ENCODE data around the gene SNRPE.
"Not testable (repeated sequence)": the region's sequence is repeated elsewhere in the genome, so short reads cannot be mapped to it uniquely, and the experiment has no call there.

SNRPE gene

DNA sequence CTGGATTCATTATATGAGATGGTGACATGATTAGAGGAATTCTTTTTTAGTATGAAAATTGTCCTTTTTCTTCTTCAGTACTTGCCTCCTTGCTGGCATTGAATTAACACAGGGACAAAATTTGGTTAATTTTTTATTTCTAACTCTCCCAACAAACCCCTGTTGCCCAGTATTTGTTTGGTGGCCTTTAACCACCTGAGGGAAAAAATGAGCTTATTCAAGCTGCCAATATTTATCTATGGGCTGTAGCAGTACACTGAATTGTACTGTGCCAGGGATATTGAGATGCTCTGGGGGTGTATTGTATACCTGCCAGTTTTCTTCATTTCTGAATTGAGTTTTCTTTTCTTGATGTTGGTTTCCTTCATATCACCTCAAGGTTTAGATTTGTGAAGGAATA, 8.3 kb upstream of the SNRPE start:
- not testable (repeated sequence) for H2AFZ ChIP-seq (ENCODE audit: low read depth, low read length); H3K4me1 ChIP-seq (ENCODE audit: insufficient read depth, low read length)
- H3K36me3 ChIP-seq (ENCODE audit: insufficient read depth, low read length) = peaks cover 67% of the 10 kb centered on the region

DNA sequence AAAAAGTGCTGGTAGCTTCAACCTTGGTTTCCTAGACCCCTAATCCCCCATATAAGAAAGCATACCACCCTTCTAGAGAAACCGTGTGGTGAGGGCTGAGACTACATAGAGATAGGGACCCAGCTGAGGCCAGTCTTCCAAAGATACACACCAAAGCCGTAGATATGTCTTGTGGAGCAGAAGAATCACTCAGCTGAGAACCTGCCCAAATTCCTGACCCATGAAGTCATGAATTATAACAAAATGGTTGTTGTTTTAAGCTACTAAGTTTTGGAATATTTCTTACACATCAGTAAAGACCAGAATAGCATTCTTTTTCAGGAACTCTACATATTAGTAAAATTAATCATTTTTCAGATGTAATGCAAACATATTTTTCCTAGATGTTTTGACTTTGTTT, 3.3 kb upstream of the SNRPE start:
- H3K9me3 ChIP-seq (ENCODE audit: low read length) = no peaks in the 10 kb centered on the region
- peaks cover 7% of the 10 kb centered on the region for H3K4me1 ChIP-seq (ENCODE audit: insufficient read depth, low read length)
- H3K4me3 ChIP-seq (ENCODE audit: low read length) = no peak overlapping the region
- H3K36me3 ChIP-seq (ENCODE audit: insufficient read depth, low read length) = peaks cover 27% of the 10 kb centered on the region
- H3K27me3 ChIP-seq (ENCODE audit: insufficient read depth, low read length) = no peaks in the 10 kb centered on the region
- no peak overlapping the region for H2AFZ ChIP-seq (ENCODE audit: low read depth, low read length)

More for the DNA sequence above, 8.3 kb upstream of the SNRPE start:
- H3K9me3 ChIP-seq (ENCODE audit: low read length); H3K4me3 ChIP-seq (ENCODE audit: low read length); H3K27me3 ChIP-seq (ENCODE audit: insufficient read depth, low read length): not testable (repeated sequence)

DNA sequence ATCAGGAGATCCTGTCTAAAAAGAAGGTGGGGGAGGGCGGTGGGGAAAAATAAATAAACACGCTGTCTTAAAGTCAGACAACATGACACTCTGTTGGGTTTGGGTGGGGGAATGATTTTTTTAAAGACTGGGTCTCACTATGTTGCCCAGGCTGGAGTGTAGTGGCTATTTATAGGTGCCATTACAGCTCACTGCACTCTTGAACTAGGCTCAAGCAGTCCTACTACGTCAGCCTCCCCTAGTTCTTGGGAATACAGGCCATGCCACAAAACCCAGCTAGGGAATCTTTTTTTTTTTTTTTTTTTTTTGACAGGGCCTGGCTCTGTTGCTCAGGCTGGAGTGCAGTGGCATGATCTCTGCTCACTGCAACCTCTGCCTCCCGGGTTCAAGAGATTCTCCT, 2.4 kb upstream of the SNRPE start:
- Histone ChIP-seq H3K9me3 (ENCODE audit: low read length) (no peaks in the 10 kb centered on the region), H2AFZ (ENCODE audit: low read depth, low read length) (no peak overlapping the region), H3K27me3 (ENCODE audit: insufficient read depth, low read length) (no peaks in the 10 kb centered on the region), H3K4me1 (ENCODE audit: insufficient read depth, low read length) (peaks cover 7% of the 10 kb centered on the region), H3K4me3 (ENCODE audit: low read length) (no peak overlapping the region), H3K36me3 (ENCODE audit: insufficient read depth, low read length) (peaks cover 27% of the 10 kb centered on the region)

DNA sequence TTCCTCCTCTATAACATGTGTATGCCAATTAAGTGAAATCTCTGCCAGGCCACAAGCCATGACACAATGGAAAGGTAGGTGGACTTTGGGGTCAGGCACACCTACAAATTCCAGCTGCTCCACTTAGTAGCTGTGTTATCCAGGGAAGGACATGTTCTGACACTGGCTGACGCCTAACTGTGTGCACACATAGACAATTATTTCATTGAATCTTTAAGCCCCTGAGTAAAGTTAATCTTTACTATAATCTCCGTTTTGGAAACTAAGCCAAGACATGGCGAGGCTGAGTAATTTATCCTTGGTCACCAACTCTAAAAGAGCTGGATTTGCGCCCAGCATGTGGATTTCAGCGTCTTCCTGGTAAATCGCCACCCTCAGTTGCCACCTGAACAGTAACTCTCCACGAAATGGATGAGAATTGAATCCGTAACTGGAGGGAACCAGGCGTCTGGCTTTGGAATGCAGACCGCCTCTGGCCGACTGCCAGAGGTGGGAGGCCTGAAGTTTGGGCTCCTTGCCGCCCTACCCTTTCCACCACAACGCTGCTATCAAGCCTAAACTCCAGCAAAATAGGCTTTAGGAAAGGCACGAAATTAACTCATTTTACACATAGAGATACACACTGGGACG, 888 bp upstream of the SNRPE start:
- Histone ChIP-seq H3K4me3 (ENCODE audit: low read length) (no peak overlapping the region), H2AFZ (ENCODE audit: low read depth, low read length) (peak overlapping the region; percentile 4), H3K4me1 (ENCODE audit: insufficient read depth, low read length) (peaks cover 7% of the 10 kb centered on the region)

DNA sequence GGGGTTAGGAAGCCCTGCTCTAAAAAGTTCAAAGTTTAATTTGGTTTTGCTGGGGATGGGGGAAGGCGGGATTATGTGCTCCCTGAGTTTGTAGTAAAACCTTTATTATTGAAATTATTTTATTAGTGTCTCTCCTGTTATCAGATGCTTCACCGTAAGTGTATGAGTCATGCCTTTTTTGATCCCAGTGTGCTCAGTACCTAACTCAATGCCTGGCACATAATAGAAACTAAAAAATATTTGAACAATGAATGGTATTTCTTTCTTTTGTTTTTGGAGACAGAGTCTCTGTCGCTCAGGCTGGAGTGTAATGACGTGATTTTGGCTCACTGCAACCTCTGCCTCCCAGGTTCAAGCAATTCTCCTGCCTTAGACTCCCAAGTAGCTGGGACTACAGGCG, 6.4 kb downstream of the SNRPE start:
- no peak overlapping the region for H2AFZ ChIP-seq (ENCODE audit: low read depth, low read length)
- H3K36me3 ChIP-seq (ENCODE audit: insufficient read depth, low read length) = peaks cover 76% of the 10 kb centered on the region

More for the DNA sequence above, 888 bp upstream of the SNRPE start:
- no peaks in the 10 kb centered on the region for H3K9me3 ChIP-seq (ENCODE audit: low read length)
- H3K27me3 ChIP-seq (ENCODE audit: insufficient read depth, low read length) = no peaks in the 10 kb centered on the region
- peaks cover 28% of the 10 kb centered on the region for H3K36me3 ChIP-seq (ENCODE audit: insufficient read depth, low read length)

DNA sequence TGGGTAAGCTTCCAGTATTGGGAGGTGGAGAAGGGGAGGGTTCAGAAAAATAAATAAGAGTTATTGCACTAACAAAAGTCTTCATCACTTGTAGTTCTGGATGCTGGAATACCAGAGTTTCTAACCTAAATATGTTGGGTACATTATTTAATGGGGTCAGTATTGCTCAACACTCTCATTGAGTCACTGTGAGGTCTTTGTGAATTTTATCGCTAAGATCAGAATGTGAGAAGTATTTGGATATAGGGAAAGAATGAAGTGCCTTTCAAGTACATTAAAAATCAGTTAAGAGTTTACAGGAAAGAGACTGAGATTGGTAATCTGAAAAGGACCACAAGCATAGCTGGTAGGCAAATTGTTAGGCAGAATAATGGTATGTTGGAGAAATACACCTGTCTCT, 8.8 kb downstream of the SNRPE start:
- Histone ChIP-seq H2AFZ (ENCODE audit: low read depth, low read length) (no peak overlapping the region), H3K36me3 (ENCODE audit: insufficient read depth, low read length) (peaks cover 66% of the 10 kb centered on the region), H3K9me3 (ENCODE audit: low read length) (no peaks in the 10 kb centered on the region), H3K27me3 (ENCODE audit: insufficient read depth, low read length) (no peaks in the 10 kb centered on the region), H3K4me1 (ENCODE audit: insufficient read depth, low read length) (peaks cover 3% of the 10 kb centered on the region), H3K4me3 (ENCODE audit: low read length) (no peak overlapping the region)

More for the DNA sequence above, 6.4 kb downstream of the SNRPE start:
- H3K9me3 ChIP-seq (ENCODE audit: low read length) = no peaks in the 10 kb centered on the region
- H3K4me1 ChIP-seq (ENCODE audit: insufficient read depth, low read length) = peaks cover 4% of the 10 kb centered on the region
- H3K4me3 ChIP-seq (ENCODE audit: low read length) = no peak overlapping the region
- no peaks in the 10 kb centered on the region for H3K27me3 ChIP-seq (ENCODE audit: insufficient read depth, low read length)

DNA sequence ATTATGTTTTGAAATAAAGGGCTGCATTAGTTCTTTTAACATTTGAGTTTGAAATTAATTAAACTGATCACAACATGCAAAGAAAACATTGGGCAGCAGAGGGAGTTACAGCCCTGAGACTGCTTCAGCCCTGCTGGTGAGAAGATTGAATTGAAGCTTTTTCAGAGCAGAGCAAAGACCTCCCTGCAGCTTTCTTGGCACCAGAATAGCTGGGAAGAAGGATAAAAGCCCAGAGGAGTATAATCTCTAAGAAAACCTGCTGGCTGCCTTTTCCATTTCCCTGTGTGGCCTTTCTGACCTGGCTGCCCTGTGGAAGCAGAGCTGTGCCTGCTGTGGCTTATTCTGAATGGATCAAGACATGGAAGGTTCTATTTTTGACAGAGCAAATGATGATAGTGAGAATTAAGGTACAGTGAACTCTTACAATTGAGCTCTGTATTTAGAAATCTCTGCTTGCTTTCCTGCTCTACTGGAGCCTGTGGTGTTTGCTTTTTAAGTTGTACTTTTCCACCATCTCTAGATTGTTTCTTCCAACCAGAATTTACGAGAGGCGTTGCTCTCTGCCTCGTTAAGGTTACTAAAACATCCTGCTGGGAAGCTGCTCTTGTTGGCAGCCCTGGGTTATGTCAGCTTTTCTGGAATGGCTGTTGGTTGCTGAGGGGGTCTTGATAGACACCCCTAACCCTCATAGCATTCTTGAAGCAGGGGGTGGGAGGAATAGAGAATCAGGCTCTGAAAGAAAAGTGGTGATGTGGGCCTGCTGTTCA, 9.9 kb downstream of the SNRPE start:
- Histone ChIP-seq H3K4me3 (ENCODE audit: low read length) (no peak overlapping the region), H3K9me3 (ENCODE audit: low read length) (no peaks in the 10 kb centered on the region), H3K4me1 (ENCODE audit: insufficient read depth, low read length) (peaks cover 3% of the 10 kb centered on the region), H3K27me3 (ENCODE audit: insufficient read depth, low read length) (no peaks in the 10 kb centered on the region), H3K36me3 (ENCODE audit: insufficient read depth, low read length) (peaks cover 56% of the 10 kb centered on the region), H2AFZ (ENCODE audit: low read depth, low read length) (no peak overlapping the region)

DNA sequence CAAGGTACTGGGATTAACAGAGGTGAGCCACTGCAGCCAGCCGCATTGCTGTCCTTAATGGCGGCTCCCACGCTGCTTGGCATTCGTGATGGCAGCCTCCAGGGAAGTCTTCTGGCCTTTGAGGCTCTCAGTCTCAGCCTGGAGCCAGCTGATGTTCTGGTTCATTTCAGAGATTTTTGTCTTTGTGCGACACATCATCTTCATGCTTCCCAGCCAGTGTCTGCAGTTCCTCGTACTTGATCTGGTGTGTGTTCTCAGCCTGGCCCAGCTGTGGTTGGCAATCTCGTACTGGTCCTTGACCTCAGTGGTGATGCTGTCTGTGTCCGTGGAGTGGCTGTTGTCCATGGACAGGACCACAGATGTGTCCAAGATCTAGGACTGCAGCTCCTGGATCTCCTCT, 11.7 kb downstream of the SNRPE start:
- no peak overlapping the region for H3K4me3 ChIP-seq (ENCODE audit: low read length)
- H3K36me3 ChIP-seq (ENCODE audit: insufficient read depth, low read length) = peaks cover 45% of the 10 kb centered on the region
- peaks cover 3% of the 10 kb centered on the region for H3K4me1 ChIP-seq (ENCODE audit: insufficient read depth, low read length)
- H3K27me3 ChIP-seq (ENCODE audit: insufficient read depth, low read length) = no peaks in the 10 kb centered on the region
- H3K9me3 ChIP-seq (ENCODE audit: low read length) = no peaks in the 10 kb centered on the region
- no peak overlapping the region for H2AFZ ChIP-seq (ENCODE audit: low read depth, low read length)

DNA sequence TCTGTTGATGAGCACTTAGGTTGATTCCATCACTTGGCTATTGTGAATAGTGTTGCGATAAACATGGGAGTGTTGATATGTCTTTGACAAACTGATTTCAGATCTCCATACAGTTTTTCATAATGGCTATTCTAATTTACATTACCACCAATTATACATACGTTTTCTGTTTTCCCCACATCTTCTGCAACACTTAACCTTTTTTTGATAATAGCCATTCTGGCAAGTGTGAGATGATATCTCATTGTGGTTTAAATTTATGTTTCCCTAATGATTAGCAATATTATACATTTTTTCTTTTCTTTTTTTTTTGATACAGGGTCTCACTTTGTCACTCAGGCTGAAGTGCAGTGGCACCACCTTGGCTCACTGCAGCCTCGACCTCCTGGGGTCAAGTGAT, 17.0 kb downstream of the SNRPE start:
- Histone ChIP-seq H3K27me3 (ENCODE audit: insufficient read depth, low read length) (no peaks in the 10 kb centered on the region), H3K4me3 (ENCODE audit: low read length) (no peak overlapping the region), H3K36me3 (ENCODE audit: insufficient read depth, low read length) (peaks cover under 1% of the 10 kb centered on the region), H2AFZ (ENCODE audit: low read depth, low read length) (no peak overlapping the region), H3K9me3 (ENCODE audit: low read length) (no peaks in the 10 kb centered on the region), H3K4me1 (ENCODE audit: insufficient read depth, low read length) (no peaks in the 10 kb centered on the region)

DNA sequence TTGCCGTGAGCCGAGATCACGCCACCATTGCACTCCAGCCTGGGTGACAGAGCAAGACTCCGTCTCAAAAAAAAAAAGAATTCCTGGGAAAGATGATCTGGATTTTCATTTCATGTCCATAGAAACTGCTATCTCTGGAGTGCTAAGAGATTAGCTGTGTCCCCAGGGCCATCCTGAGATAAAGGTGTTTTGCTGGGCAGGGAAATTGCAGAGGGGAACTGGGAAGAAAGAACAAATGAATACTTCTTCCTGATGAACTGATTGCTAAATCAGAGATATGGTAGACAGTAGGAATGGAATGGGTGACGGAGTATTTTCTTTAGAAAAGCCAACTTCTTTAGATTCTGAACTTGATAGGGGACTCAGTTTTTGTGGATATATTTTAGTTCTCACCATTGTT, 19.2 kb downstream of the SNRPE start:
- Histone ChIP-seq H2AFZ (ENCODE audit: low read depth, low read length) (no peak overlapping the region), H3K4me1 (ENCODE audit: insufficient read depth, low read length) (no peaks in the 10 kb centered on the region), H3K27me3 (ENCODE audit: insufficient read depth, low read length) (no peaks in the 10 kb centered on the region), H3K9me3 (ENCODE audit: low read length) (no peaks in the 10 kb centered on the region), H3K36me3 (ENCODE audit: insufficient read depth, low read length) (no peaks in the 10 kb centered on the region), H3K4me3 (ENCODE audit: low read length) (no peak overlapping the region)

DNA sequence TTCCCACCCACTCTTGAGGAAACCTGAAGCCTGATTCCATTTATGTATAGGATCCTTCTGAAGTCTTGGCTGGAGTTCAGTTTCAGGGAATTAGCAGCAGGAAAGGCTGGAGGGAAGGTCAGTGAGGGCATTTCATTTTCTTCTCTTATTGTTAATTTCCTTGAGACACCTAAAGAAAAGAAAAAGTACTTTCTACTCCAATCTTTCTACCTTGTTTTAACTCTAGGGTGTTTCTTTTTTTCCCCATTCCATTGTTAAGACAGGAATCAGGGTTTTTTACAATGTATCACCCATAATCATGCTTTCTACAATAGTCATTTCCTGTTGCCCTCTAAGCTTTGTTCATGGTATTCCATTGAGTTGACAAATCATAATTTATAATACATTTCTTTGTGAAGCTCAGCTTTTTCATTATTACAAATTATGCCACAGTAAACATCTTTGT, 27.4 kb downstream of the SNRPE start:
- Histone ChIP-seq H3K4me3 (ENCODE audit: low read length) (no peak overlapping the region), H3K27me3 (ENCODE audit: insufficient read depth, low read length) (no peaks in the 10 kb centered on the region), H3K4me1 (ENCODE audit: insufficient read depth, low read length) (no peaks in the 10 kb centered on the region), H2AFZ (ENCODE audit: low read depth, low read length) (no peak overlapping the region), H3K9me3 (ENCODE audit: low read length) (no peaks in the 10 kb centered on the region), H3K36me3 (ENCODE audit: insufficient read depth, low read length) (no peaks in the 10 kb centered on the region)

DNA sequence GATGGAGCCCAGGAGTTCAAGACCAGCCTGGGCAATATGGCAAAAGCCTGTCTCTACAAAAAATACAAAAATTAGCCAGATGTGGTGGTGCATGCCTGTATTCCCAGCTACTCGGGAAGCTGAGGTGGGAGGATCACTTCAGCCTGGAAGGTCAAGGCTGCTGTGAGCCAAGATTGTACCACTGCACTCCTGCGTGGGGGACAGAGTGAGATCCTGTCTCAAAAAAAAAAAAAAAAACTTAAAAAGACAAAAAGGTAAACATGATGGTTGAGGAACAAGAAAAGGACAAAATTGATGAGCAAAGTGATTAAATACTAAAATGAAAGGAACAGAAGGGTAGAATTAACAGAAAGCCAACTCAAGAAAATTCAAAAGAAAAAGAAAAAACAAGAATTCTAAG, 30.6 kb downstream of the SNRPE start:
- no peak overlapping the region for H3K4me3 ChIP-seq (ENCODE audit: low read length)
- no peaks in the 10 kb centered on the region for H3K27me3 ChIP-seq (ENCODE audit: insufficient read depth, low read length)
- H3K9me3 ChIP-seq (ENCODE audit: low read length) = no peaks in the 10 kb centered on the region
- no peaks in the 10 kb centered on the region for H3K36me3 ChIP-seq (ENCODE audit: insufficient read depth, low read length)
- no peaks in the 10 kb centered on the region for H3K4me1 ChIP-seq (ENCODE audit: insufficient read depth, low read length)
- no peak overlapping the region for H2AFZ ChIP-seq (ENCODE audit: low read depth, low read length)

DNA sequence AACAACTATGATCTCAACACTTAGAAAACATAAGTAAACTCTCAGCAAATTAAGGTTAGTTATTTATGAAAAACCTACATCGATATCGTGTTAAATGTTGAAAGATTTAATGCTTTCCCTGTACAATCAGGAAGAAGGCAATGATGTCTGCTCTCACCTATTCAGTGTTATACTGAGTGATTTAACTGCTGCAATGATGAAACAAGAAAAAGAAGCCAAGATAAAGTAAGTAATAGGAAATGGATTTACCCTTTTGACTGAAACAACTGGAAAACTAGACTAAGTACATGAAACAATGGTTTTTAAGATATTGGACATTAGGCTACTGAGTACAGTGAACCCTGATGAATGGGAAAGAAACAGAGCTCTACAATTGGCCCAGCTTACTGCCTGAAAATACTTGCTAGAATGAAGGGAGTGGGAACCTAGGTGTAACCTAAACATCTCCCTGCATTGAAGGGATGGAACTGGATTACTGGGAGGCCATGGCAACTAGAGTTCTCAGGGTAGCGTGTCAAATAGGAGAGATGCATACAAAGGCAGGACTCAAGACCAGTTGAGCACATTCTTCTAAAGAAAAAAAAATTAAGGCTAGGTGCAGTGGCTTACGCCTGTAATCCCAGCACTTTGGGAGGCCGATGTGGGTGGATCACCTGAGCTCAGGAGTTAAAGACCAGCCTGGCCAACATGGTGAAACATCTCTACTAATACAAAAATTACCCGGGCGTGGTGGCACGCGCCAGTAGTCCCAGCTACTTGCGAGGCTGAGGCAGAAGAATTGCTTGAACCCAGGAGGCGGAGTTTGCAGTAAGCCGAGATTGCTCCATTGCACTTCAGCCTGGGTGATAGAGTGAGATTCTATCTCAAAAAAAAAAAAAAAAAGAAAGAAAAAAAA, 37.3 kb downstream of the SNRPE start:
- Histone ChIP-seq H3K36me3 (ENCODE audit: insufficient read depth, low read length) (no peaks in the 10 kb centered on the region), H3K9me3 (ENCODE audit: low read length) (no peaks in the 10 kb centered on the region), H3K4me1 (ENCODE audit: insufficient read depth, low read length) (no peaks in the 10 kb centered on the region), H2AFZ (ENCODE audit: low read depth, low read length) (no peak overlapping the region), H3K27me3 (ENCODE audit: insufficient read depth, low read length) (no peaks in the 10 kb centered on the region), H3K4me3 (ENCODE audit: low read length) (no peak overlapping the region)
